ENCODE measurements around the gene ARMC2. TPM values are rescaled to one million over a fixed set of nuclear protein-coding genes. Genes with fewer than 3 reads are reported as not detected.

ARMC2 gene
- total RNA-seq, 1 experiment from 2014 or later, result 1.1 TPM

- no peak overlapping the region for H3K4me2 ChIP-seq (ENCODE audit: low read length)
- intact Hi-C loops (cut with micrococcal nuclease), result no loop called here
- no peak overlapping the region for H2AFZ ChIP-seq (ENCODE audit: low read length)
- peaks cover 4% of the 10 kb centered on the region; the same call in 1 of the 2 replicates for H3K4me1 ChIP-seq (ENCODE audit: insufficient read depth, low read length)
- H3K9me3 ChIP-seq (ENCODE audit: low read length), result no peaks in the 10 kb centered on the region
- no peaks in the 10 kb centered on the region for H4K20me1 ChIP-seq (ENCODE audit: low read length)
- DNase-seq (no peak), ATAC-seq (no peak)
- BruUV-seq (replicated peaks), result no TSS peak
- no peaks in the 10 kb centered on the region for H3K36me3 ChIP-seq (ENCODE audit: low read depth, low read length)
- no peak overlapping the region for H3K27ac ChIP-seq (ENCODE audit: low read length)
- H3K9ac ChIP-seq (ENCODE audit: low read length), result no peak overlapping the region
- H3F3A ChIP-seq (ENCODE audit: low read length, unreplicated experiment), result no peaks in the 10 kb centered on the region
- no peaks in the 10 kb centered on the region for H3K79me2 ChIP-seq (ENCODE audit: low read length)
- ChIA-PET CTCF (no interaction called here), POLR2A (ENCODE audit: unreplicated experiment) (no interaction called here)
- no peaks in the 10 kb centered on the region for H3K27me3 ChIP-seq (ENCODE audit: low read length)
- H3K4me3 ChIP-seq (ENCODE audit: low read length), result no peak overlapping the region
- H3K9me2 ChIP-seq (replicated peaks; ENCODE audit: low read length), result no peaks in the 10 kb centered on the region
- no peak for TF ChIP-seq EZH2 (IDR thresholded peaks at IDR 0.05; ENCODE audit: low read length, unreplicated experiment)
- TF ChIP-seq EZH2phosphoT487 (IDR thresholded peaks at IDR 0.05; ENCODE audit: borderline replicate concordance, low read length), result no peak
- TF ChIP-seq CTCF (conservative IDR thresholded peaks at IDR 0.05; ENCODE audit: low read depth, low read length), result no peak
Measured at GRCh38 chr6:108940741-108941140, 92.5 kb downstream of the ARMC2 start.

DNA sequence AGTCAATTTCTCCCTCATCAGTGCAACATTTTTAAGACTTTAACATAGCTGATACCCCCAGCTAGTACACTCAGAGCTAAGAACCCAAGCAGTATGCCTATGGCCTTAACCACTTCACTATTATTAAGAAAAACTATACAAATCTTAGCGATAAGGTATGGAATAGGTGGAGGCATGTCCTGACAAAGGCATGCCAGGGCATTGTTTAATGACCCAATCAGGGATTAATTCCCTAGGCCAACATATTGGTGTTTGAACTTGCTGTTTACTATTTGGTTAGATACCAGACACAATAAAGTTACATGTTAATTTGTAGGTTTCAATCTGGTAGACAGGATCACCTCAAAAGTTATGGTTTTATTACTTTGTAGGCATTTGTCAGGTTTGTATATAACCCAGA is 93.1 kb downstream of the ARMC2 start:
- no peak for DNase-seq
- TF ChIP-seq EZH2 (IDR thresholded peaks at IDR 0.05; ENCODE audit: low read length, unreplicated experiment) (no peak), EZH2phosphoT487 (IDR thresholded peaks at IDR 0.05; ENCODE audit: borderline replicate concordance, low read length) (no peak), CTCF (conservative IDR thresholded peaks at IDR 0.05; ENCODE audit: low read depth, low read length) (no peak)
- Histone ChIP-seq H2AFZ (ENCODE audit: low read length) (no peak overlapping the region), H3K4me3 (ENCODE audit: low read length) (no peak overlapping the region), H3K27ac (ENCODE audit: low read length) (no peak overlapping the region), H3K4me2 (ENCODE audit: low read length) (no peak overlapping the region), H3K36me3 (ENCODE audit: low read depth, low read length) (no peaks in the 10 kb centered on the region), H3F3A (ENCODE audit: low read length, unreplicated experiment) (no peaks in the 10 kb centered on the region), H3K27me3 (ENCODE audit: low read length) (no peaks in the 10 kb centered on the region), H3K9me2 (replicated peaks; ENCODE audit: low read length) (no peaks in the 10 kb centered on the region), H3K79me2 (ENCODE audit: low read length) (no peaks in the 10 kb centered on the region), H4K20me1 (ENCODE audit: low read length) (no peaks in the 10 kb centered on the region), H3K9ac (ENCODE audit: low read length) (no peak overlapping the region), H3K4me1 (ENCODE audit: insufficient read depth, low read length) (peaks cover 4% of the 10 kb centered on the region; the same call in 1 of the 2 replicates), H3K9me3 (ENCODE audit: low read length) (no peaks in the 10 kb centered on the region)
- intact Hi-C loops (cut with micrococcal nuclease), result no loop called here
- BruUV-seq (replicated peaks), result no TSS peak
- ChIA-PET POLR2A (ENCODE audit: unreplicated experiment) (no interaction called here), CTCF (no interaction called here)
- no peak for ATAC-seq

- Histone ChIP-seq H3K79me2 (ENCODE audit: low read length) (no peaks in the 10 kb centered on the region), H3K9ac (ENCODE audit: low read length) (no peak overlapping the region), H4K20me1 (ENCODE audit: low read length) (no peaks in the 10 kb centered on the region), H3K27ac (ENCODE audit: low read length) (no peak overlapping the region), H3K4me2 (ENCODE audit: low read length) (no peak overlapping the region), H3K9me2 (replicated peaks; ENCODE audit: low read length) (no peaks in the 10 kb centered on the region), H3K27me3 (ENCODE audit: low read length) (no peaks in the 10 kb centered on the region), H3K36me3 (ENCODE audit: low read depth, low read length) (no peaks in the 10 kb centered on the region), H3F3A (ENCODE audit: low read length, unreplicated experiment) (no peaks in the 10 kb centered on the region), H2AFZ (ENCODE audit: low read length) (no peak overlapping the region), H3K4me1 (ENCODE audit: insufficient read depth, low read length) (peaks cover 5% of the 10 kb centered on the region; the same call in 1 of the 2 replicates), H3K4me3 (ENCODE audit: low read length) (no peak overlapping the region), H3K9me3 (ENCODE audit: low read length) (no peaks in the 10 kb centered on the region)
- TF ChIP-seq EZH2 (IDR thresholded peaks at IDR 0.05; ENCODE audit: low read length, unreplicated experiment) (no peak), CTCF (conservative IDR thresholded peaks at IDR 0.05; ENCODE audit: low read depth, low read length) (no peak), EZH2phosphoT487 (IDR thresholded peaks at IDR 0.05; ENCODE audit: borderline replicate concordance, low read length) (no peak)
- ChIA-PET CTCF (no interaction called here), POLR2A (ENCODE audit: unreplicated experiment) (interaction anchor here (0.7 kb wide), 1 partner anchor 10 kb away, joined by 5 read pairs; no protein-coding TSS in a partner anchor)
- BruUV-seq (replicated peaks), result no TSS peak
- no peak for ATAC-seq
- DNase-seq, result no peak
- intact Hi-C loops (cut with micrococcal nuclease), result no loop called here
Measured at GRCh38 chr6:108941859-108942258, 93.6 kb downstream of the ARMC2 start.
